HL-60 (cell line): ENCODE measurements around the gene ENSA.

ENCODE experiments used
- CTCF ChIP-seq: IDR thresholded peaks from one replicate; pipeline ENCODE4 v1.5.1; 2011; ENCODE audit warnings: low read length, control low read depth, inconsistent platforms; ENCODE audit not compliant: insufficient read depth
- TF ChIP-seq, protein P1 (sequence below): IDR thresholded peaks from 2 replicates; pipeline ENCODE4 v1.6.1; 2012; ENCODE audit warnings: low read depth; ENCODE audit not compliant: insufficient replicate concordance

GRCh38 chr1:150629115-150629928 is at the start of gene ENSA:
- no peak for TF ChIP-seq CTCF
- TF ChIP-seq, protein P1, sequence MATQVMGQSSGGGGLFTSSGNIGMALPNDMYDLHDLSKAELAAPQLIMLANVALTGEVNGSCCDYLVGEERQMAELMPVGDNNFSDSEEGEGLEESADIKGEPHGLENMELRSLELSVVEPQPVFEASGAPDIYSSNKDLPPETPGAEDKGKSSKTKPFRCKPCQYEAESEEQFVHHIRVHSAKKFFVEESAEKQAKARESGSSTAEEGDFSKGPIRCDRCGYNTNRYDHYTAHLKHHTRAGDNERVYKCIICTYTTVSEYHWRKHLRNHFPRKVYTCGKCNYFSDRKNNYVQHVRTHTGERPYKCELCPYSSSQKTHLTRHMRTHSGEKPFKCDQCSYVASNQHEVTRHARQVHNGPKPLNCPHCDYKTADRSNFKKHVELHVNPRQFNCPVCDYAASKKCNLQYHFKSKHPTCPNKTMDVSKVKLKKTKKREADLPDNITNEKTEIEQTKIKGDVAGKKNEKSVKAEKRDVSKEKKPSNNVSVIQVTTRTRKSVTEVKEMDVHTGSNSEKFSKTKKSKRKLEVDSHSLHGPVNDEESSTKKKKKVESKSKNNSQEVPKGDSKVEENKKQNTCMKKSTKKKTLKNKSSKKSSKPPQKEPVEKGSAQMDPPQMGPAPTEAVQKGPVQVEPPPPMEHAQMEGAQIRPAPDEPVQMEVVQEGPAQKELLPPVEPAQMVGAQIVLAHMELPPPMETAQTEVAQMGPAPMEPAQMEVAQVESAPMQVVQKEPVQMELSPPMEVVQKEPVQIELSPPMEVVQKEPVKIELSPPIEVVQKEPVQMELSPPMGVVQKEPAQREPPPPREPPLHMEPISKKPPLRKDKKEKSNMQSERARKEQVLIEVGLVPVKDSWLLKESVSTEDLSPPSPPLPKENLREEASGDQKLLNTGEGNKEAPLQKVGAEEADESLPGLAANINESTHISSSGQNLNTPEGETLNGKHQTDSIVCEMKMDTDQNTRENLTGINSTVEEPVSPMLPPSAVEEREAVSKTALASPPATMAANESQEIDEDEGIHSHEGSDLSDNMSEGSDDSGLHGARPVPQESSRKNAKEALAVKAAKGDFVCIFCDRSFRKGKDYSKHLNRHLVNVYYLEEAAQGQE, result peak; percentile 60
